ENCODE measurements around the gene GOLGA8H. TPM values are rescaled to one million over a fixed set of nuclear protein-coding genes. Genes with fewer than 3 reads are reported as not detected.
A peak's percentile ranks its signal among the peaks of the same experiment; 100 is the strongest.
"Not testable (repeated sequence)": the region's sequence is repeated elsewhere in the genome, so short reads cannot be mapped to it uniquely, and the experiment has no call there.

Gene GOLGA8H
- total and polyA plus RNA-seq, 7 experiments from 2014 or later: 0.19 to 0.49 (median 0.19) TPM; not detected in 4

GRCh38 chr15:30621342-30621741 is 17.5 kb downstream of the GOLGA8H start:
- DNase-seq: peak in 2 of 9 donors; percentile 16 to 19
- H3K36me3 ChIP-seq (ENCODE audit: control insufficient read depth in 2 of 3, insufficient read depth in 3 of 3, low read length in 3 of 3); POLR2A ChIA-PET; H3K27me3 Mint-ChIP-seq; CTCF ChIA-PET; H3K36me3 Mint-ChIP-seq; H3K4me1 ChIP-seq (ENCODE audit: control insufficient read depth in 2 of 2, insufficient read depth in 2 of 2, low read length in 2 of 2); ATAC-seq; H3K9me3 Mint-ChIP-seq; H3K27ac Mint-ChIP-seq; H3K9me3 ChIP-seq (ENCODE audit: control insufficient read depth in 2 of 3, low read length in 3 of 3); H3K27ac ChIP-seq (ENCODE audit: low read depth, low read length); H3K27me3 ChIP-seq (ENCODE audit: control insufficient read depth in 2 of 2, insufficient read depth in 2 of 2, low read length in 2 of 2); H3K4me3 ChIP-seq (ENCODE audit: low read length); H3K4me3 Mint-ChIP-seq: not testable (repeated sequence)
- peaks cover 0 to 16% (median 10%) of the 10 kb centered on the region in 7 donors for H3K4me1 Mint-ChIP-seq
- intact Hi-C loops (cut with micrococcal nuclease): loop anchor here in 1 of 2 donors (10.0 kb wide), 1 partner anchor 813 kb away; no protein-coding TSS in a partner anchor

GRCh38 chr15:30625436-30626193 is 21.8 kb downstream of the GOLGA8H start, which contains the start of gene ARHGAP11B:
TSS of gene ARHGAP11B (plus strand) at chr15:30626128.
- not testable (repeated sequence) for H3K27me3 ChIP-seq (ENCODE audit: control insufficient read depth in 2 of 2, insufficient read depth in 2 of 2, low read length in 2 of 2); H3K36me3 Mint-ChIP-seq; H3K9me3 Mint-ChIP-seq; H3K9me3 ChIP-seq (ENCODE audit: control insufficient read depth in 2 of 3, low read length in 3 of 3); H3K4me1 ChIP-seq (ENCODE audit: control insufficient read depth in 2 of 2, insufficient read depth in 2 of 2, low read length in 2 of 2); H3K36me3 ChIP-seq (ENCODE audit: control insufficient read depth in 2 of 3, insufficient read depth in 3 of 3, low read length in 3 of 3); H3K27me3 Mint-ChIP-seq
- H3K27ac Mint-ChIP-seq: peak within 1 kb of the TSS; percentile 90 to 100 (median 98)
- ATAC-seq (peak; percentile 99), DNase-seq (peak; percentile 85 to 97 (median 96))
- H3K4me3 Mint-ChIP-seq: peak within 1 kb of the TSS; percentile 92 to 100 (median 98)
- H3K4me3 ChIP-seq (ENCODE audit: low read length): peak within 1 kb of the TSS; percentile 69
- H3K27ac ChIP-seq (ENCODE audit: low read depth, low read length): peak within 1 kb of the TSS; percentile 89
- ChIA-PET CTCF (interaction anchor here (0.6 kb wide), 1 partner anchor 849 kb away, joined by 3 read pairs; no protein-coding TSS in a partner anchor), POLR2A (interaction anchor here (0.6 kb wide), 1 partner anchor 639 kb away, joined by 3 read pairs; no protein-coding TSS in a partner anchor)
- intact Hi-C loops (cut with micrococcal nuclease): loop anchor here in 1 of 2 donors (5.0 to 10.0 kb wide), 3 partner anchors 702 to 1242 kb away; partner anchors contain the start of gene KLF13
- peaks cover 4 to 28% (median 21%) of the 10 kb centered on the region in 7 donors for H3K4me1 Mint-ChIP-seq

DNA sequence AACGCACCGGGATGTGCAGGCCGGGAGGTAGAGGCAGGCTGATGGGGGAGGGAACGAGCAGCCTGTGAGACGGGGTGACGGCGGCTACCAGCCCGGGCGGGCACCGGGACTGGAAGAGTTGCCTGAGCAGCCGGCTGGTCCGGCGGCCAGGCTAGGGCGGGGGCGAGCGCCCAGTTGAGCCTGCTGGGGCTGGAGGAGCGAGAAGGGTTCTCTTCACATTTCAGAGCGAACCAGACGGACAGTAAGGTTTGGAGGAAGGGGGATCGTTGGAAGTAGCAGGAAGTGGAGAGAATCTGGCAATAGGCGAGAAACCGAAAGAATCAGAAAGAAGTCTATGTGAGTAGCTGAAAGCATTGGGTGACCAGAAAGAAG is 22.4 kb downstream of the GOLGA8H start:
- H3K4me1 ChIP-seq (ENCODE audit: control insufficient read depth in 2 of 2, insufficient read depth in 2 of 2, low read length in 2 of 2); H3K27me3 Mint-ChIP-seq; H3K36me3 Mint-ChIP-seq; ATAC-seq; H3K9me3 ChIP-seq (ENCODE audit: control insufficient read depth in 2 of 3, low read length in 3 of 3); H3K27me3 ChIP-seq (ENCODE audit: control insufficient read depth in 2 of 2, insufficient read depth in 2 of 2, low read length in 2 of 2); H3K36me3 ChIP-seq (ENCODE audit: control insufficient read depth in 2 of 3, insufficient read depth in 3 of 3, low read length in 3 of 3); H3K9me3 Mint-ChIP-seq: not testable (repeated sequence)
- H3K4me3 Mint-ChIP-seq: peak overlapping the region; percentile 92 to 100 (median 98)
- peak in 3 of 9 donors; percentile 10 to 30 (median 22) for DNase-seq
- intact Hi-C loops (cut with micrococcal nuclease): loop anchor here in 1 of 2 donors (5.0 to 10.0 kb wide), 3 partner anchors 701 to 1241 kb away; partner anchors contain the start of gene KLF13
- peaks cover 4 to 28% (median 21%) of the 10 kb centered on the region in 7 donors for H3K4me1 Mint-ChIP-seq
- ChIA-PET POLR2A (interaction anchor here (0.6 kb wide), 1 partner anchor 638 kb away, joined by 3 read pairs; no protein-coding TSS in a partner anchor), CTCF (interaction anchor here (0.6 kb wide), 1 partner anchor 848 kb away, joined by 3 read pairs; no protein-coding TSS in a partner anchor)
- peak overlapping the region; percentile 90 to 100 (median 98) for H3K27ac Mint-ChIP-seq
- H3K4me3 ChIP-seq (ENCODE audit: low read length): peak overlapping the region; percentile 69
- H3K27ac ChIP-seq (ENCODE audit: low read depth, low read length): peak overlapping the region; percentile 89

DNA sequence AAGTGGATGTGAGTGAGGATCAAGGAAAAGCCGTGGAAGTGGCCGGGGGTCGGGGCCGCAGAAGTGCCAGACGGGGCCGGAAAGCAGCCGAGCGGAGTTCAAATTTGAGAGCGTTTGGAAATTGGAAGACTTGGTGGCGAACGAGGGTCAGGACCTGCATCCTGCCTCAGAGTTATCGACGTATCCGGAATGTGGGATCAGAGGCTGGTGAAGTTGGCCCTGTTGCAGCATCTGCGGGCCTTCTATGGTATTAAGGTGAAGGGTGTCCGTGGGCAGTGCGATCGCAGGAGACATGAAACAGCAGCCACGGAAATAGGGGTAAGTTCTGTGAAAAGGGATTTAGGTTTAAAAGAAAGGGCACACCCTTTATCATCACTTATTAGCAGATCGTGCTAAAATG is 22.8 kb downstream of the GOLGA8H start:
- H3K27ac ChIP-seq (ENCODE audit: low read depth, low read length): peak overlapping the region; percentile 89
- H3K36me3 Mint-ChIP-seq; CTCF ChIA-PET; ATAC-seq; H3K36me3 ChIP-seq (ENCODE audit: control insufficient read depth in 2 of 3, insufficient read depth in 3 of 3, low read length in 3 of 3); POLR2A ChIA-PET; H3K9me3 ChIP-seq (ENCODE audit: control insufficient read depth in 2 of 3, low read length in 3 of 3); H3K27me3 Mint-ChIP-seq; H3K4me1 ChIP-seq (ENCODE audit: control insufficient read depth in 2 of 2, insufficient read depth in 2 of 2, low read length in 2 of 2); H3K9me3 Mint-ChIP-seq; H3K27me3 ChIP-seq (ENCODE audit: control insufficient read depth in 2 of 2, insufficient read depth in 2 of 2, low read length in 2 of 2); DNase-seq: not testable (repeated sequence)
- H3K27ac Mint-ChIP-seq: peak overlapping the region; percentile 25 to 100 (median 97)
- H3K4me3 Mint-ChIP-seq: peak overlapping the region; percentile 92 to 100 (median 98)
- peaks cover 4 to 28% (median 21%) of the 10 kb centered on the region in 7 donors for H3K4me1 Mint-ChIP-seq
- intact Hi-C loops (cut with micrococcal nuclease): loop anchor here in 1 of 2 donors (5.0 to 10.0 kb wide), 3 partner anchors 701 to 1241 kb away; partner anchors contain the start of gene KLF13
- peak overlapping the region; percentile 69 for H3K4me3 ChIP-seq (ENCODE audit: low read length)

DNA sequence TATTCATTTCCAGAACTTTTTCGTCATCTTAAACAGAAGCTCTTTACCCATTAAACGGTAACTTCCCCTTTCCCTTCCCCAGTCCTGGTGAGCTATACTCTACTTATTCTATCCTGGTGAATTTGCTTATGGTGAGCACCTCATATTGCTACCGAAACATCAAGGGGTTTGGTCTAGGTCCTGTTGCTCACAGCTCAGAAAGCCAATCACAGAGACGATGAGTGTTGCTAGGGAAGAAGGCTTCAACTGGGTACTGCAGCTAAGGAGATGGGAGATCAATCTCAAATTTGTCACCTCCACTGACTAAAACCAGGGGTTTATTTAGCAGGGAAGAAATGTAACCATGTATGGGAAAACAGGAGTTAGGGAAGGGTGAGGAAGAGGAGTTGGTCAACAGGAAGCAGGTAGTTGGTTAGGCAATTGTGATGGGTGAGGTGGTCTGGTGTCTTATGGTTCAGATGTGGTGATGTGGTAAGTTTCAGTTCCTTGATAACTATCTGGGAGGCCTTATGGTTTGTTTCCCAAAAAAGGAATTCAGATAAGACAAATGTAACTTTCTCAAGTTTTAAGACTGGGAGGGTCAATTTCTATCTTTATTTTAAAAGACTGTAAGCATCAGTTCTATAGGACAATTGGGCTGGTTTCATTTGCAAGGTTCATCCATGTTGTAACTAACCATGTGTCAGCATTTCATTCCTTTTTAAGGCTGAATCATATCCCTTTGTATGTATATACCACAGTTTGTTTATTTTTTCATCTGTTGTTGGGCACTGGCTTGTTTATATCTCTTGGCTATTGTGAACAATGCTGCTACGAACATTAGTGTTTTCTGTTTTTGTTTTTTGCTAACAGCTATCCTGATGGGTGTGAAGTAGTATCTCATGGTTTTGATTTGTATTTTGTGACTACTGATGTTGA is 46.4 kb downstream of the GOLGA8H start:
- CTCF ChIA-PET: no interaction called here
- no peaks in the 10 kb centered on the region for H3K4me1 ChIP-seq (ENCODE audit: control insufficient read depth in 2 of 2, insufficient read depth in 2 of 2, low read length in 2 of 2)
- no peaks in the 10 kb centered on the region for H3K36me3 ChIP-seq (ENCODE audit: control insufficient read depth in 2 of 3, insufficient read depth in 3 of 3, low read length in 3 of 3)
- H3K27ac Mint-ChIP-seq: peak overlapping the region in 1 of 9 donors; percentile 77
- POLR2A ChIA-PET: no interaction called here
- peak overlapping the region in 1 of 10 donors; percentile 72 for H3K4me3 Mint-ChIP-seq
- peaks cover 0 to 43% (median 0%) of the 10 kb centered on the region in 5 donors for H3K36me3 Mint-ChIP-seq
- no peaks in the 10 kb centered on the region for H3K27me3 ChIP-seq (ENCODE audit: control insufficient read depth in 2 of 2, insufficient read depth in 2 of 2, low read length in 2 of 2)
- DNase-seq: no peak
- H3K9me3 Mint-ChIP-seq: peaks cover 0 to 2% (median 0%) of the 10 kb centered on the region in 11 donors
- H3K27ac ChIP-seq (ENCODE audit: low read depth, low read length): no peak overlapping the region
- no peaks in the 10 kb centered on the region for H3K27me3 Mint-ChIP-seq
- H3K9me3 ChIP-seq (ENCODE audit: control insufficient read depth in 2 of 3, low read length in 3 of 3): no peaks in the 10 kb centered on the region
- peaks cover 4 to 47% (median 5%) of the 10 kb centered on the region in 7 donors for H3K4me1 Mint-ChIP-seq
- ATAC-seq: peak; percentile 26
- no peak overlapping the region for H3K4me3 ChIP-seq (ENCODE audit: low read length)
- intact Hi-C loops (cut with micrococcal nuclease): no loop called here

GRCh38 chr15:30661154-30661553 is 57.3 kb downstream of the GOLGA8H start:
- CTCF ChIA-PET: interaction anchor here (0.6 to 1.3 kb wide), 3 partner anchors 468 to 829 kb away, joined by 3 to 4 read pairs (median 3); no protein-coding TSS in a partner anchor
- H3K9me3 ChIP-seq (ENCODE audit: control insufficient read depth in 2 of 3, low read length in 3 of 3); H3K27me3 Mint-ChIP-seq; H3K27ac ChIP-seq (ENCODE audit: low read depth, low read length); H3K4me1 Mint-ChIP-seq; H3K4me1 ChIP-seq (ENCODE audit: control insufficient read depth in 2 of 2, insufficient read depth in 2 of 2, low read length in 2 of 2); H3K36me3 ChIP-seq (ENCODE audit: control insufficient read depth in 2 of 3, insufficient read depth in 3 of 3, low read length in 3 of 3); H3K36me3 Mint-ChIP-seq; H3K9me3 Mint-ChIP-seq; H3K4me3 ChIP-seq (ENCODE audit: low read length); H3K4me3 Mint-ChIP-seq; ATAC-seq; POLR2A ChIA-PET; H3K27ac Mint-ChIP-seq; H3K27me3 ChIP-seq (ENCODE audit: control insufficient read depth in 2 of 2, insufficient read depth in 2 of 2, low read length in 2 of 2): not testable (repeated sequence)
- DNase-seq: peak in 6 of 9 donors; percentile 1 to 41 (median 27)
- intact Hi-C loops (cut with micrococcal nuclease): loop anchor here (1.0 to 5.0 kb wide), 5 partner anchors 91 to 1316 kb away; no protein-coding TSS in a partner anchor

Data from naive thymus-derived CD4-positive, alpha-beta T cell (primary cell).